Lower leg skin (tissue), 4 donors: Measurements from ENCODE around the gene SMPX. TPM values are rescaled to one million over a fixed set of nuclear protein-coding genes. Genes with fewer than 3 reads are reported as not detected.
"Not testable (repeated sequence)": the region's sequence is repeated elsewhere in the genome, so short reads cannot be mapped to it uniquely, and the experiment has no call there.

Experiments used
- DNase-seq, 2 donors: peaks; one replicate each; pipeline ENCODE4 v3.0.0-alpha.2; 2019; ENCODE audit warnings: low spot score in 2 of 2
- H3K4me3 ChIP-seq: fragments of 200-600 bp; sonication (generic); 2 replicates; pipeline ENCODE4 v1.5.1; 2017; ENCODE audit warnings: mild to moderate bottlenecking, low read depth; ENCODE audit not compliant: poor library complexity, severe bottlenecking
- POLR2A ChIP-seq, 2 donors: fragments of 450-650 bp; IDR thresholded peaks; one replicate each; pipeline ENCODE4 v1.6.1; 2016 to 2017; ENCODE audit warnings: antibody characterized with exemption in 2 of 2, mild to moderate bottlenecking in 1 of 2, moderate library complexity in 1 of 2
- WGBS, 2 donors: methylation state at CpG; one replicate each; pipeline ENCODE4 v1.1.5; 2018; 5-methylcytosine and 5-hydroxymethylcytosine counted together
- intact Hi-C: fragments of 100-400 bp; cut with DNase I; formaldehyde crosslinking; loops from one replicate; pipeline ENCODE4 v1.15.0; 2023; ENCODE audit warnings: low total_unique reads
- total RNA-seq, 4 donors: library from RNA; depleted of rRNA; stranded (reverse); fragments of >200 nt; gene quantifications; one replicate each; pipeline ENCODE4 v1.1.0, GENCODE V29; 2016
- TF ChIP-seq, protein P1 (sequence below), 3 donors: fragments of 450-650 bp; IDR thresholded peaks; one replicate each; pipeline ENCODE4 v1.5.1; 2016; ENCODE audit warnings: antibody characterized with exemption in 3 of 3, mild to moderate bottlenecking in 3 of 3, moderate library complexity in 2 of 3

Gene SMPX
- total RNA-seq, 4 donors from 2014 or later, result not detected

DNA sequence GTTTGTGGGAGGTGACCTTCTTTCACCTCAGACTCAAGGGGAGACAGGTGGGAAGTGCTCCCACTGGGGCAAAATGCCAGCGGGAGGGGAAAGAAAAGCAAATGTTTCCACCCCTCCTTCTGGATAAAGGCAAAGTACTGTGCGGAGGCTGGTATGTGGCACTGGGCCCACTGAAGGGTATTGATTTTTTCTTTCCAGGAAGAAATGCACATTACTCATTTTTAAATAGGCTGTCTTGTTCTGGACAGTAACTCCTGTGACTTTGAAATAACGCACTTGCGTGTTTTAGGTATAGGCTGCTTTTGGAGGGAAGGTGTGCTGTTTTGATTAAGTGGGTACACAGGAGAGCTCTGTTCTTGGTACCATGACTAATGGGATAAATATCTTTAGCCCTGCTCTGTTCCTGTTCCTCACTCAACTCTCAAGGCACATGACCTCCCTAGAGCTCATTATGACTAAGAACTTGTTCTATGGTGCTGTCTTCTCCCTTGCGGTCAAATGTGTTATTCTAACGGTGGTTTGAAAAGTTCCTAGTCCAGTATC is 40.8 kb upstream of the SMPX start:
- intact Hi-C loops, result no loop called here
- no peak for TF ChIP-seq POLR2A (IDR thresholded peaks at IDR 0.05)
- TF ChIP-seq, protein P1, sequence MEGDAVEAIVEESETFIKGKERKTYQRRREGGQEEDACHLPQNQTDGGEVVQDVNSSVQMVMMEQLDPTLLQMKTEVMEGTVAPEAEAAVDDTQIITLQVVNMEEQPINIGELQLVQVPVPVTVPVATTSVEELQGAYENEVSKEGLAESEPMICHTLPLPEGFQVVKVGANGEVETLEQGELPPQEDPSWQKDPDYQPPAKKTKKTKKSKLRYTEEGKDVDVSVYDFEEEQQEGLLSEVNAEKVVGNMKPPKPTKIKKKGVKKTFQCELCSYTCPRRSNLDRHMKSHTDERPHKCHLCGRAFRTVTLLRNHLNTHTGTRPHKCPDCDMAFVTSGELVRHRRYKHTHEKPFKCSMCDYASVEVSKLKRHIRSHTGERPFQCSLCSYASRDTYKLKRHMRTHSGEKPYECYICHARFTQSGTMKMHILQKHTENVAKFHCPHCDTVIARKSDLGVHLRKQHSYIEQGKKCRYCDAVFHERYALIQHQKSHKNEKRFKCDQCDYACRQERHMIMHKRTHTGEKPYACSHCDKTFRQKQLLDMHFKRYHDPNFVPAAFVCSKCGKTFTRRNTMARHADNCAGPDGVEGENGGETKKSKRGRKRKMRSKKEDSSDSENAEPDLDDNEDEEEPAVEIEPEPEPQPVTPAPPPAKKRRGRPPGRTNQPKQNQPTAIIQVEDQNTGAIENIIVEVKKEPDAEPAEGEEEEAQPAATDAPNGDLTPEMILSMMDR (IDR thresholded peaks at IDR 0.05), result no peak
- H3K4me3 ChIP-seq, result no peak overlapping the region
- DNase-seq, result no peak
- WGBS, 2 donors, result 64 to 78% methylated on average over 6 of the region's 6 CpGs

- TF ChIP-seq, protein P1 (IDR thresholded peaks at IDR 0.05), result no peak
- DNase-seq, result no peak
- WGBS, 2 donors, result 88 to 100% methylated on average over 1 of the region's 1 CpG
- H3K4me3 ChIP-seq, result no peak overlapping the region
- intact Hi-C loops, result no loop called here
These were observed 24.1 kb upstream of the SMPX start for GRCh38 chrX:21781976-21782375.

GRCh38 chrX:21781525-21781924 is 23.6 kb upstream of the SMPX start:
- no peak for DNase-seq
- intact Hi-C loops, result no loop called here
- WGBS, 2 donors, result 60 to 79% methylated on average over 1 of the region's 1 CpG
- H3K4me3 ChIP-seq, result no peak overlapping the region
- TF ChIP-seq, protein P1 (IDR thresholded peaks at IDR 0.05), result no peak
- no peak for TF ChIP-seq POLR2A (IDR thresholded peaks at IDR 0.05)

DNA sequence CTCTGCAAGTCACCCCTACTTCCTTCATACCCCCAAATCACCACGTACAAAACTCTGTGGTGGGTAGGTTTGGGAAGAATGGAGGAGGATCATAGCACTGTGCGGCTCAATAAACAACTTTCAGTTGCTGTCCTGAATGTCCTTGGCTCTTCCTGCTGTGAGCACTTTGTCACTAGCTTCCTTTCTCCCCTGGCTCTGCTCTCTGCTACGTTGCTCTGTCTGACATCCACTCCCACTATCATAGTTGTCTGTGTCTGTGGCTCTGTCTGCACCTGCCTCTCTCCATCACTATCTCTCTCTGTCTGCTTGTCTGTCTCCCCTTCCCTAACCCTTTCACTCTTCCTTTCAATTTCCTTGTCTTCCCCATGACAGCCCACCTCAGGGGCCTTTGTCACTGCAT is 21.2 kb upstream of the SMPX start:
- TF ChIP-seq, protein P1 (IDR thresholded peaks at IDR 0.05), result no peak
- no peak for TF ChIP-seq POLR2A (IDR thresholded peaks at IDR 0.05)
- no peak overlapping the region for H3K4me3 ChIP-seq
- intact Hi-C loops, result no loop called here
- WGBS, 2 donors, result 59 to 70% methylated on average over 3 of the region's 3 CpGs
- no peak for DNase-seq

- TF ChIP-seq POLR2A (IDR thresholded peaks at IDR 0.05), result no peak
- TF ChIP-seq, protein P1 (IDR thresholded peaks at IDR 0.05), result no peak
- H3K4me3 ChIP-seq, result no peak overlapping the region
- WGBS, 2 donors, result 18 to 22% methylated on average over 1 of the region's 1 CpG
- DNase-seq, result no peak
- intact Hi-C loops, result no loop called here
These were observed 20.3 kb upstream of the SMPX start for GRCh38 chrX:21778236-21778635.

DNA sequence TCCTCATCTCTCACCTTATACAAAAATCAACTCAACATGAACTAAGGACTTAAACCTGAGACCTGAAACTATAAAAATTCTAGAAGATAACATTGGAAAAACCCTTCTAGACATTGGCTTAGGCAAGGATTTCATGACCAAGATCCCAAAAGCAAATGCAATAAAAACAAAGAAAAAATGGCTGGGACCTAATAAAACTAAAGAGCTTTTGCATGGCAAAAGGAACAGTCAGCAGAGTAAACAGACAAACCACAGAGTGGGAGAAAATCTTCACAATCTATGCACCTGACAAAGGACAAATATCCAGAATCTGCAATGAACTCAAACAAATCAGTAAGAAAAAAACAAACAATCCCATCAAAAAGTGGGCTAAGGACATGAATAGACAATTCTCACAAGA is 17.2 kb upstream of the SMPX start:
- intact Hi-C loops, DNase-seq, H3K4me3 ChIP-seq: not testable (repeated sequence)

GRCh38 chrX:21773036-21773435 is 15.1 kb upstream of the SMPX start:
- intact Hi-C loops, result not testable (repeated sequence)
- WGBS, 2 donors, result 37 to 42% methylated on average over 2 of the region's 2 CpGs

More at GRCh38 chrX:21773036-21773435, 15.1 kb upstream of the SMPX start:
- DNase-seq, H3K4me3 ChIP-seq: not testable (repeated sequence)
